Common myeloid progenitor, CD34-positive (primary cell): Measurements from ENCODE around the gene RNLS.
A peak's percentile ranks its signal among the peaks of the same experiment; 100 is the strongest.

Experiments used
- CTCF ChIA-PET: fragments of 350-600 bp; sonication (Branson Sonifier 250); formaldehyde crosslinking; loops from one replicate; lab custom pipeline; 2021; ENCODE audit warnings: antibody characterized with exemption; lab: Charles Lee
- POLR2A ChIA-PET: fragments of 350-600 bp; sonication (Branson Sonifier 250); formaldehyde crosslinking; loops from one replicate; lab custom pipeline; 2021; ENCODE audit warnings: antibody characterized with exemption; lab: Charles Lee
- DNase-seq, 3 donors: peaks; one replicate each; pipeline versions ENCODE4 v3.0.0 to v3.0.0-alpha.2; 2013
- H3K27ac ChIP-seq, 2 experiments: 1 replicate in 1 of 2; 2 replicates in 1 of 2; pipeline ENCODE4 v1.7.0; 2013; ENCODE audit warnings: inconsistent platforms in 2 of 2, low read length in 2 of 2, mild to moderate bottlenecking in 2 of 2, low read depth in 1 of 2, moderate library complexity in 1 of 2; ENCODE audit not compliant: severe bottlenecking in 2 of 2, insufficient read depth in 1 of 2, poor library complexity in 1 of 2
- H3K27me3 ChIP-seq, 5 experiments: replicated peaks in 2 of 5; 1 replicate in 3 of 5; 2 replicates in 2 of 5; pipeline versions ENCODE4 v1.6.1 to v1.7.0; 2013; ENCODE audit warnings: low read length in 4 of 5, mild to moderate bottlenecking in 2 of 5, moderate library complexity in 2 of 5, inconsistent platforms in 1 of 5; ENCODE audit not compliant: insufficient read depth in 5 of 5, control insufficient read depth in 4 of 5
- H3K36me3 ChIP-seq, 4 experiments: 1 replicate in 2 of 4; 2 replicates in 2 of 4; pipeline versions ENCODE4 v1.6.1 to v1.7.0; 2013; ENCODE audit warnings: low read length in 3 of 4, control low read depth in 1 of 4, mild to moderate bottlenecking in 1 of 4; ENCODE audit not compliant: control insufficient read depth in 4 of 4, insufficient read depth in 4 of 4
- H3K4me1 ChIP-seq, 4 experiments: 1 replicate in 3 of 4; 2 replicates in 1 of 4; pipeline versions ENCODE4 v1.6.1 to v1.7.1; 2013; ENCODE audit warnings: low read length in 3 of 4, mild to moderate bottlenecking in 3 of 4, control low read depth in 1 of 4, inconsistent platforms in 1 of 4, moderate library complexity in 1 of 4; ENCODE audit not compliant: control insufficient read depth in 4 of 4, insufficient read depth in 4 of 4; ENCODE audit errors: control extremely low read depth in 1 of 4
- H3K4me3 ChIP-seq, 7 experiments: 1 replicate in 4 of 7; 2 replicates in 3 of 7; pipeline versions ENCODE4 v1.5.1 to v1.7.0; 2013; ENCODE audit warnings: mild to moderate bottlenecking in 7 of 7, low read length in 6 of 7, moderate library complexity in 6 of 7, inconsistent platforms in 2 of 7, low read depth in 2 of 7, control low read depth in 1 of 7; ENCODE audit not compliant: insufficient read depth in 4 of 7, control insufficient read depth in 1 of 7; ENCODE audit errors: extremely low read depth in 1 of 7
- H3K9me3 ChIP-seq, 5 experiments: 1 replicate in 4 of 5; 2 replicates in 1 of 5; pipeline versions ENCODE4 v1.6.1 to v1.7.1; 2013; ENCODE audit warnings: low read length in 4 of 5, mild to moderate bottlenecking in 2 of 5, inconsistent platforms in 1 of 5, low read depth in 1 of 5, moderate library complexity in 1 of 5; ENCODE audit not compliant: control insufficient read depth in 4 of 5, insufficient read depth in 2 of 5; ENCODE audit errors: control extremely low read depth in 1 of 5
- WGBS: methylation state at CpG from one replicate; pipeline ENCODE4 v1.1.5; 2013; ENCODE audit not compliant: insufficient coverage; 5-methylcytosine and 5-hydroxymethylcytosine counted together

RNLS gene

DNA sequence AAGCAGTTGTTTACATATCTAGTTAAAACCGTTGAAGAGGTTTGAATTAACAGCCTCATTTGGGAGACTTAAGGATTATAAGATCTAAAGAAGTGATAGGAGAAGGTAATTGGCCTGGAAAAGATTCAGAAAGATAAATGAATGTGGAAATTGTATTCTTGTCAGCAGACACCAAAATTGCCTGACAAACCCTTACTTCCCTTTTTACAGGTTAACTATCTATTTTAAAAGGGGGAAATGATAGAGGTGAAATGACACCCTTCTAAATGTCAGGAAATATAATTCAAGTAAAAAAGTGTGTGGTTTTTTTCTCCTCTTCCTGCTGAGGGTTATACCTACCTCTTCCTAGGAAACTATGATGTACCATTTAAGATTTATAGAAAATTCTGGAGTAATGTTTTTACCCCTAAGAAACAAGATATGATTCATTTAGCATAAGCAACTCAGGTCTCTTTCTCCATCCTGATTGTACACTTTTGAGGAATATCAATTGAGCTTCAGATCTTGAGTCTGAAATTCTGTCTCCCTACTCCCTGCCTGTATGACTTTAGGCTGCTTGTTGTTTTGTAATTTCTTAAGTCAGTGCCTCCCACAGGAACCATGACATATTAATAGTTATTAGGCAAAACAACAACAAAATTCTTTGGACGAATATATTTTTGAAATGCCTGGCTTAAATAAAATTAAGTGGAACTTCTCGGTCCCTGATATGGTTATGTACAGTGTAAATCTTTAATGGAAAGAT is 250.4 kb downstream of the RNLS start:
- Histone ChIP-seq H3K4me3 (peak overlapping the region in 1 of 7 experiments; percentile 23), H3K4me1 (peaks cover 11 to 42% (median 24%) of the 10 kb centered on the region in 4 experiments), H3K27ac (no peak overlapping the region), H3K27me3 (no peaks in the 10 kb centered on the region), H3K36me3 (no peaks in the 10 kb centered on the region), H3K9me3 (no peaks in the 10 kb centered on the region)
- 17% methylated on average over 1 of the region's 3 CpGs for WGBS
- peak; percentile 14 to 54 (median 44) for DNase-seq
- CTCF ChIA-PET: interaction anchor here (1.4 kb wide), 1 partner anchor 15 kb away, joined by 3 read pairs; no protein-coding TSS in a partner anchor
- POLR2A ChIA-PET: no interaction called here

- Histone ChIP-seq H3K27me3 (no peaks in the 10 kb centered on the region), H3K4me1 (peaks cover 11 to 42% (median 24%) of the 10 kb centered on the region in 4 experiments), H3K36me3 (peaks cover 0 to 1% (median 0%) of the 10 kb centered on the region in 4 experiments), H3K9me3 (peaks cover 0 to 6% (median 1%) of the 10 kb centered on the region in 5 experiments), H3K4me3 (no peak overlapping the region), H3K27ac (no peak overlapping the region)
- peak; percentile 61 to 94 (median 90) for DNase-seq
- CTCF ChIA-PET: interaction anchor here (1.2 kb wide), 1 partner anchor 17 kb away, joined by 3 read pairs; no protein-coding TSS in a partner anchor
- POLR2A ChIA-PET: interaction anchor here (0.6 kb wide), 1 partner anchor 468 kb away, joined by 3 read pairs; no protein-coding TSS in a partner anchor
- WGBS: no CpG with 5 or more reads among the region's 1 CpG
These were observed 252.9 kb downstream of the RNLS start for GRCh38 chr10:88330174-88330573.

- 94% methylated on average over 2 of the region's 3 CpGs for WGBS
- Histone ChIP-seq H3K27me3 (no peaks in the 10 kb centered on the region), H3K36me3 (peaks cover 0 to 2% (median 0%) of the 10 kb centered on the region in 4 experiments), H3K9me3 (peaks cover 6 to 43% (median 12%) of the 10 kb centered on the region in 5 experiments), H3K27ac (no peak overlapping the region), H3K4me3 (no peak overlapping the region), H3K4me1 (no peaks in the 10 kb centered on the region)
- no peak for DNase-seq
- ChIA-PET POLR2A (no interaction called here), CTCF (no interaction called here)
These were observed 260.6 kb downstream of the RNLS start for GRCh38 chr10:88322324-88323063.

- H3K27ac ChIP-seq: no peak overlapping the region
- 100% methylated on average over 1 of the region's 1 CpG for whole genome bisulfite sequencing
- H3K36me3 ChIP-seq: no peaks in the 10 kb centered on the region
- ChIA-PET CTCF (no interaction called here), POLR2A (no interaction called here)
- peaks cover 0 to 2% (median 0%) of the 10 kb centered on the region in 4 experiments for H3K4me1 ChIP-seq
- DNase-seq: no peak
- no peaks in the 10 kb centered on the region for H3K27me3 ChIP-seq
- peaks cover 6 to 41% (median 12%) of the 10 kb centered on the region in 5 experiments for H3K9me3 ChIP-seq
- no peak overlapping the region for H3K4me3 ChIP-seq
These were observed 263.1 kb downstream of the RNLS start for GRCh38 chr10:88319960-88320517.

DNA sequence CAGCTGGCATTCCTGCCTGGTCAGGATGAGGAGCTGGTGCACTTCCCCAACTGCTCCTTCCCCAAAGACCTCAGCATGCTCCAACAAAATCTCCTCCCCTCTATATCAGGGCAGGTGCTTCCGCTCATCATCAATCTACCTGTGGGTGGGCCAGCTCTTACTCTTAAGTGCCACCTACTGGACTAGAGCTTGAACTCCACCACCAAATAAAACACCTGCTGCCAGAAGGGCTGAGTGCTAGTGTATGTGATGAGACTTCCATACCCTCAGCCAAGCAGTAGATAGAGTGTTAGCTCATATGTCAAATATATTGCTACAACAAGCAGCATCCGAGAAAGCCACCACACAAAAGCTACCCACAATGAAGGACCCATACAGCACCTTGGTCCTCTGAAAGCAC is 264.3 kb downstream of the RNLS start:
- Histone ChIP-seq H3K27me3 (no peaks in the 10 kb centered on the region), H3K9me3 (peaks cover 6 to 39% (median 12%) of the 10 kb centered on the region in 5 experiments), H3K4me1 (peaks cover 0 to 8% (median 5%) of the 10 kb centered on the region in 4 experiments), H3K36me3 (no peaks in the 10 kb centered on the region), H3K27ac (no peak overlapping the region), H3K4me3 (no peak overlapping the region)
- ChIA-PET CTCF (interaction anchor here (1.3 kb wide), 2 partner anchors 10 to 480 kb away, joined by 3 read pairs; no protein-coding TSS in a partner anchor), POLR2A (interaction anchor here (0.6 kb wide), 1 partner anchor 28 kb away, joined by 4 read pairs; no protein-coding TSS in a partner anchor)
- no peak for DNase-seq
- WGBS: 100% methylated on average over 1 of the region's 2 CpGs

DNA sequence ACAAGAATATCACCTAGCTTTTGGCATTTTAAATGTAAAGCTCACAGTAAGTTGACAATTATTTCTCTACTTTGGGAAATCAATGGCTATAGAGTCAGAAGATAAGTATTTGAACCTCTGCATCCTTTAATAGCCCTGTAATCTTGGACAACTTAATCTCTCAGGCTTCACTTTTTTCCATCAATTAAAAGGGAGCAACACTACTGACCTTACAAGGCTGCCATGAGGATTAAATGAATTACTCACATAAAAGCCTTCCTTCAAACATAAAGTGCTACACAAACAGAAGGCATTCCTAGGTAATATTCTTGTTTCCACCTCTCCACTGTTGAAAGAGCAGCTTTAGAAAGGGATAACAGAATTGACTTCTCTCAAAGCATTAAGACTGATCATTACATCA is 266.0 kb downstream of the RNLS start:
- Histone ChIP-seq H3K4me1 (peaks cover 4 to 18% (median 11%) of the 10 kb centered on the region in 4 experiments), H3K36me3 (no peaks in the 10 kb centered on the region), H3K9me3 (peaks cover 6 to 31% (median 12%) of the 10 kb centered on the region in 5 experiments), H3K27me3 (no peaks in the 10 kb centered on the region), H3K4me3 (no peak overlapping the region), H3K27ac (no peak overlapping the region)
- CTCF ChIA-PET: interaction anchor here (1.2 to 1.6 kb wide), 3 partner anchors 15 to 21 kb away, joined by 3 read pairs; no protein-coding TSS in a partner anchor
- DNase-seq: no peak
- POLR2A ChIA-PET: no interaction called here
